Measurements from ENCODE around the gene CELSR1.

GRCh38 chr22:46376111-46376510 is 161.3 kb downstream of the CELSR1 start:
- TF ChIP-seq CTCF (IDR thresholded peaks at IDR 0.05) (no peak), ZFX (IDR thresholded peaks at IDR 0.05; ENCODE audit: borderline replicate concordance) (no peak)

Data from 22Rv1 (cell line).